GM23338 (cell line): ENCODE results near the gene PACS2. TPM values are rescaled to one million over a fixed set of nuclear protein-coding genes. Genes with fewer than 3 reads are reported as not detected.

Source experiments
- ATAC-seq: fragments of 200-7000 bp; cut with Tn5 transposase; 3 replicates; pipeline ENCODE4 v1.9.1; 2020
- DNase-seq: peaks from one replicate; pipeline ENCODE4 v3.0.0-alpha.2; 2015; ENCODE audit warnings: low spot score
- H2AFZ ChIP-seq: fragments of 200-600 bp; sonication (generic); 2 replicates; pipeline ENCODE4 v1.8.0; 2016; ENCODE audit warnings: antibody characterized with exemption, mild to moderate bottlenecking, moderate library complexity
- H3F3A ChIP-seq: fragments of 200-600 bp; sonication (generic); replicated peaks from 2 replicates; pipeline ENCODE4 v1.8.0; 2017; ENCODE audit warnings: antibody characterized with exemption, mixed run types, low read depth
- H3K27ac ChIP-seq: fragments of 200-600 bp; sonication (generic); 2 replicates; pipeline ENCODE4 v1.6.1; 2016; ENCODE audit warnings: low read depth
- H3K27me3 ChIP-seq: fragments of 200-600 bp; sonication (generic); 2 replicates; pipeline ENCODE4 v1.8.0; 2016; ENCODE audit warnings: mild to moderate bottlenecking, mixed run types, moderate library complexity; ENCODE audit not compliant: insufficient read depth
- H3K36me3 ChIP-seq: fragments of 200-600 bp; sonication (generic); 2 replicates; pipeline ENCODE4 v1.8.0; 2016; ENCODE audit warnings: mild to moderate bottlenecking; ENCODE audit not compliant: insufficient read depth
- H3K4me1 ChIP-seq: fragments of 200-600 bp; sonication (generic); 2 replicates; pipeline ENCODE4 v1.8.0; 2016; ENCODE audit warnings: mild to moderate bottlenecking, moderate library complexity; ENCODE audit not compliant: insufficient read depth
- H3K4me2 ChIP-seq: fragments of 200-600 bp; sonication (generic); 2 replicates; pipeline ENCODE4 v1.7.1; 2017; ENCODE audit warnings: mixed run types
- H3K4me3 ChIP-seq: fragments of 200-600 bp; sonication (generic); 2 replicates; pipeline ENCODE4 v1.6.1; 2016; ENCODE audit warnings: mixed run types
- H3K79me2 ChIP-seq: fragments of 200-600 bp; sonication (generic); replicated peaks from 2 replicates; pipeline ENCODE4 v1.8.0; 2017; ENCODE audit warnings: mild to moderate bottlenecking; ENCODE audit not compliant: insufficient read depth
- H3K9me2 ChIP-seq: fragments of 200-600 bp; sonication (generic); 2 replicates; pipeline ENCODE4 v1.8.0; 2017; ENCODE audit not compliant: insufficient read depth
- H4K20me1 ChIP-seq: fragments of 200-600 bp; sonication (generic); replicated peaks from 2 replicates; pipeline ENCODE4 v1.8.0; 2017; ENCODE audit warnings: mild to moderate bottlenecking; ENCODE audit not compliant: insufficient read depth
- H3K27ac Mint-ChIP-seq: 2 replicates; pipeline ENCODE4 v1.8.0; 2020; ENCODE audit warnings: inconsistent platforms, mild to moderate bottlenecking, moderate library complexity, mixed read lengths
- H3K27me3 Mint-ChIP-seq: 3 replicates; pipeline ENCODE4 v1.8.0; 2022; ENCODE audit warnings: low read depth, mild to moderate bottlenecking, moderate library complexity, mixed read lengths, inconsistent platforms; ENCODE audit not compliant: insufficient read depth, poor library complexity
- H3K36me3 Mint-ChIP-seq: 3 replicates; pipeline ENCODE4 v1.8.0; 2021; ENCODE audit warnings: low read depth, mild to moderate bottlenecking, inconsistent platforms, moderate library complexity, mixed read lengths
- H3K4me1 Mint-ChIP-seq: 3 replicates; pipeline ENCODE4 v1.8.0; 2020; ENCODE audit warnings: mild to moderate bottlenecking, inconsistent platforms, mixed read lengths
- H3K4me3 Mint-ChIP-seq: 3 replicates; pipeline ENCODE4 v1.8.0; 2021; ENCODE audit warnings: moderate library complexity, mild to moderate bottlenecking, inconsistent platforms, mixed read lengths
- H3K9me3 Mint-ChIP-seq: 3 replicates; pipeline ENCODE4 v1.8.0; 2020; ENCODE audit warnings: moderate library complexity, mild to moderate bottlenecking, inconsistent platforms, mixed read lengths
- CREB1 ChIP-seq: fragments of 250-450 bp; sonication (Bioruptor Pico); IDR thresholded peaks from 2 replicates; pipeline ENCODE4 v1.5.0; 2020; ENCODE audit warnings: low read depth, mild to moderate bottlenecking, moderate library complexity
- CTCF ChIP-seq, 2 experiments: fragments of 200-600 bp in 1 of 2; sonication (generic) in 1 of 2; conservative IDR thresholded peaks; 2 replicates each; pipeline versions ENCODE4 v1.5.1 to v1.6.1; 2016 to 2017; ENCODE audit warnings: antibody characterized with exemption in 2 of 2, low read depth in 2 of 2, mild to moderate bottlenecking in 2 of 2, moderate library complexity in 1 of 2
- ETS1 ChIP-seq: IDR thresholded peaks from 2 replicates; pipeline ENCODE4 v1.6.1; 2016; ENCODE audit warnings: antibody characterized with exemption
- EZH2 ChIP-seq: fragments of 200-600 bp; sonication (generic); IDR thresholded peaks from one replicate; pipeline ENCODE4 v1.8.0; 2017; ENCODE audit warnings: antibody characterized with exemption, mild to moderate bottlenecking, low read depth; ENCODE audit not compliant: unreplicated experiment
- EZH2phosphoT487 ChIP-seq: fragments of 200-600 bp; sonication (generic); IDR thresholded peaks from one replicate; pipeline ENCODE4 v1.8.1; 2018; ENCODE audit warnings: antibody characterized with exemption; ENCODE audit not compliant: unreplicated experiment
- JUNB ChIP-seq: IDR thresholded peaks from one replicate; pipeline ENCODE4 v1.6.1; 2016; ENCODE audit warnings: antibody characterized with exemption; ENCODE audit not compliant: unreplicated experiment
- NANOG ChIP-seq: IDR thresholded peaks from 2 replicates; pipeline ENCODE4 v1.6.1; 2016; ENCODE audit warnings: antibody characterized with exemption, borderline replicate concordance
- POLR2AphosphoS5 ChIP-seq: IDR thresholded peaks from 2 replicates; pipeline ENCODE4 v1.6.1; 2016; ENCODE audit warnings: antibody characterized with exemption, low read depth
- REST ChIP-seq: IDR thresholded peaks from one replicate; pipeline ENCODE4 v1.6.1; 2018; ENCODE audit warnings: antibody characterized with exemption; ENCODE audit not compliant: unreplicated experiment
- STAT1 ChIP-seq: IDR thresholded peaks from one replicate; pipeline ENCODE4 v1.6.1; 2016; ENCODE audit warnings: antibody characterized with exemption; ENCODE audit not compliant: unreplicated experiment
- ZNF331 ChIP-seq: fragments of 250-450 bp; sonication (Bioruptor Pico); IDR thresholded peaks from 2 replicates; pipeline ENCODE4 v1.5.0; 2020; ENCODE audit warnings: low read depth, mild to moderate bottlenecking, moderate library complexity
- polyA plus RNA-seq: library from polyadenylated mRNA; unstranded; fragments of >200 nt; fragmentation: Nextera tagmentation; extraction: Ambion mirVana; gene quantifications from 2 replicates; pipeline ENCODE4 v1.2.1, GENCODE V29; 2016
- total RNA-seq: library from RNA; depleted of rRNA; stranded (reverse); fragments of >200 nt; shearing (Covaris generic); gene quantifications from 2 replicates; pipeline ENCODE4 v1.2.3, GENCODE V29; 2014

Gene PACS2
- total and polyA plus RNA-seq, 2 experiments from 2014 or later, result 22.5 to 79.0 TPM

- H3F3A ChIP-seq, result no peaks in the 10 kb centered on the region; the same call in 1 of the 2 replicates
- peaks cover 10% of the 10 kb centered on the region; the same call in 2 of the 3 replicates for H3K36me3 Mint-ChIP-seq
- H3K27me3 Mint-ChIP-seq, result peaks cover 10% of the 10 kb centered on the region
- ATAC-seq (peak; percentile 68), DNase-seq (no peak)
- H3K27ac ChIP-seq, result no peak overlapping the region
- no peak overlapping the region for H3K4me2 ChIP-seq
- no peaks in the 10 kb centered on the region for H3K79me2 ChIP-seq
- peaks cover 10% of the 10 kb centered on the region for H3K4me1 Mint-ChIP-seq
- H4K20me1 ChIP-seq, result no peaks in the 10 kb centered on the region; the same call in 1 of the 2 replicates
- no peak overlapping the region for H2AFZ ChIP-seq
- no peak overlapping the region for H3K4me3 Mint-ChIP-seq
- no peaks in the 10 kb centered on the region for H3K9me2 ChIP-seq
- no peak overlapping the region for H3K27ac Mint-ChIP-seq
- no peaks in the 10 kb centered on the region for H3K36me3 ChIP-seq
- no peaks in the 10 kb centered on the region for H3K4me1 ChIP-seq
- no peak overlapping the region for H3K4me3 ChIP-seq
- no peaks in the 10 kb centered on the region; the same call in 2 of the 3 replicates for H3K9me3 Mint-ChIP-seq
- TF ChIP-seq ETS1 (no peak), CTCF (conservative IDR thresholded peaks at IDR 0.05; ENCODE audit: low read depth in 2 of 2) (no peak), JUNB (no peak)
- H3K27me3 ChIP-seq, result no peaks in the 10 kb centered on the region
These were observed 42.4 kb downstream of the PACS2 start for GRCh38 chr14:105356927-105357326.

- Mint-ChIP-seq H3K4me3 (no peak overlapping the region), H3K27me3 (peaks cover 14% of the 10 kb centered on the region), H3K9me3 (no peaks in the 10 kb centered on the region; the same call in 2 of the 3 replicates), H3K4me1 (peaks cover 8% of the 10 kb centered on the region), H3K36me3 (peaks cover 10% of the 10 kb centered on the region; the same call in 2 of the 3 replicates), H3K27ac (no peak overlapping the region)
- no peak overlapping the region for H3K4me3 ChIP-seq
- no peaks in the 10 kb centered on the region; the same call in 1 of the 2 replicates for H4K20me1 ChIP-seq
- no peaks in the 10 kb centered on the region for H3K4me1 ChIP-seq
- H3F3A ChIP-seq, result no peaks in the 10 kb centered on the region
- H3K4me2 ChIP-seq, result no peak overlapping the region
- H3K27ac ChIP-seq, result no peak overlapping the region
- ATAC-seq (no peak), DNase-seq (no peak)
- H3K27me3 ChIP-seq, result no peaks in the 10 kb centered on the region
- H2AFZ ChIP-seq, result no peak overlapping the region
- no peaks in the 10 kb centered on the region for H3K9me2 ChIP-seq
- H3K79me2 ChIP-seq, result no peaks in the 10 kb centered on the region
- no peaks in the 10 kb centered on the region for H3K36me3 ChIP-seq
- TF ChIP-seq ETS1, result no peak
- no peak for TF ChIP-seq STAT1
- TF ChIP-seq CREB1 (CRISPR knock-in tag), result no peak
- no peak for TF ChIP-seq NANOG
- no peak for TF ChIP-seq REST
- no peak for TF ChIP-seq EZH2
- no peak for TF ChIP-seq JUNB
- no peak for TF ChIP-seq EZH2phosphoT487
- no peak for TF ChIP-seq ZNF331 (CRISPR knock-in tag)
- TF ChIP-seq CTCF (conservative IDR thresholded peaks at IDR 0.05; ENCODE audit: low read depth in 2 of 2), result no peak
- no peak for TF ChIP-seq POLR2AphosphoS5
These were observed 43.1 kb downstream of the PACS2 start for GRCh38 chr14:105357626-105358025.
